Body of pancreas (tissue), 4 donors: ENCODE measurements around the gene SSX2IP. TPM values are rescaled to one million over a fixed set of nuclear protein-coding genes. Genes with fewer than 3 reads are reported as not detected.

Experiments
- ATAC-seq: fragments of 150-250 bp; one replicate; pipeline ENCODE4 v1.9.1; 2016
- DNase-seq, 4 donors: peaks; one replicate each; pipeline ENCODE4 v3.0.0-alpha.2; 2019
- H3K27ac ChIP-seq, 4 donors: fragments of 200-600 bp; sonication (generic); 1 replicate in 3 of 4; 2 replicates in 1 of 4; pipeline versions ENCODE4 v1.5.1 to v1.6.1; 2016 to 2019; ENCODE audit warnings: mild to moderate bottlenecking in 1 of 4, mixed read lengths in 1 of 4, moderate library complexity in 1 of 4
- H3K27me3 ChIP-seq, 2 donors: fragments of 200-600 bp; sonication (generic); one replicate each; pipeline ENCODE4 v1.6.0; 2016; ENCODE audit warnings: mild to moderate bottlenecking in 1 of 2
- H3K36me3 ChIP-seq, 2 donors: fragments of 200-600 bp; sonication (generic); replicated peaks in 1 of 2; 2 replicates each; pipeline ENCODE4 v1.5.1; 2016; ENCODE audit warnings: low read depth in 2 of 2; ENCODE audit not compliant: insufficient read depth in 1 of 2
- H3K4me1 ChIP-seq: fragments of 200-600 bp; sonication (generic); one replicate; pipeline ENCODE4 v1.6.0; 2016
- H3K4me3 ChIP-seq, 2 donors: fragments of 200-600 bp; sonication (generic); 1 replicate in 1 of 2; 2 replicates in 1 of 2; pipeline ENCODE4 v1.5.1; 2016 to 2019
- H3K9me3 ChIP-seq, 3 donors: fragments of 200-600 bp; sonication (generic); 1 replicate in 2 of 3; 2 replicates in 1 of 3; pipeline ENCODE4 v1.5.1; 2016
- CTCF ChIP-seq, 7 experiments: fragments of 450-650 bp in 4 of 7; fragments of 200-600 bp in 3 of 7; sonication (generic) in 3 of 7; IDR thresholded peaks; one replicate each; pipeline ENCODE4 v1.5.1; 2016 to 2019; ENCODE audit warnings: antibody characterized with exemption in 7 of 7
- POLR2A ChIP-seq, 3 donors: fragments of 450-650 bp; IDR thresholded peaks; one replicate each; pipeline ENCODE4 v1.6.1; 2016; ENCODE audit warnings: antibody characterized with exemption in 3 of 3, mild to moderate bottlenecking in 2 of 3
- WGBS, 2 donors: methylation state at CpG; one replicate each; pipeline ENCODE4 v1.1.5; 2017; 5-methylcytosine and 5-hydroxymethylcytosine counted together
- intact Hi-C: fragments of 100-400 bp; cut with DNase I; formaldehyde crosslinking; loops from one replicate; pipeline ENCODE4 v1.15.1; 2023
- total RNA-seq, 2 donors: library from RNA; depleted of rRNA; stranded (reverse); fragments of >200 nt; gene quantifications; one replicate each; pipeline ENCODE4 v1.1.0, GENCODE V29; 2016

SSX2IP gene
- total RNA-seq, 2 donors from 2014 or later = 4.6 to 6.0 TPM

GRCh38 chr1:84674021-84674420, 16.2 kb downstream of the SSX2IP start:
- TF ChIP-seq CTCF (IDR thresholded peaks at IDR 0.05) (no peak), POLR2A (IDR thresholded peaks at IDR 0.05) (no peak)
- no peak for DNase-seq
- intact Hi-C loops = no loop called here

GRCh38 chr1:84672080-84672854, 18.0 kb downstream of the SSX2IP start:
- ATAC-seq = no peak
- Histone ChIP-seq H3K9me3 (no peaks in the 10 kb centered on the region), H3K36me3 (no peaks in the 10 kb centered on the region), H3K4me3 (no peak overlapping the region), H3K27ac (no peak overlapping the region), H3K27me3 (no peaks in the 10 kb centered on the region), H3K4me1 (peaks cover 6% of the 10 kb centered on the region)
- TF ChIP-seq POLR2A (IDR thresholded peaks at IDR 0.05) (no peak), CTCF (IDR thresholded peaks at IDR 0.05) (no peak)
- WGBS, 2 donors = 67 to 77% methylated on average over 3 of the region's 3 CpGs
- intact Hi-C loops = no loop called here
- no peak for DNase-seq

More at GRCh38 chr1:84674021-84674420, 16.2 kb downstream of the SSX2IP start:
- H3K9me3 ChIP-seq = no peaks in the 10 kb centered on the region
- H3K27ac ChIP-seq = no peak overlapping the region
- H3K36me3 ChIP-seq = no peaks in the 10 kb centered on the region
- no peak overlapping the region for H3K4me3 ChIP-seq
- WGBS, 2 donors = 46 to 59% methylated on average over 2 of the region's 2 CpGs
- ATAC-seq = no peak
- H3K4me1 ChIP-seq = peaks cover 6% of the 10 kb centered on the region
- no peaks in the 10 kb centered on the region for H3K27me3 ChIP-seq

GRCh38 chr1:84669831-84670230, 20.4 kb downstream of the SSX2IP start:
- TF ChIP-seq CTCF (IDR thresholded peaks at IDR 0.05) = no peak
- TF ChIP-seq POLR2A (IDR thresholded peaks at IDR 0.05) = no peak
- Histone ChIP-seq H3K36me3 (no peaks in the 10 kb centered on the region), H3K4me3 (no peak overlapping the region), H3K27ac (no peak overlapping the region), H3K9me3 (no peaks in the 10 kb centered on the region), H3K4me1 (peaks cover 4% of the 10 kb centered on the region), H3K27me3 (no peaks in the 10 kb centered on the region)
- intact Hi-C loops = no loop called here
- no peak for ATAC-seq
- DNase-seq = no peak
- 87 to 95% methylated on average over 2 of the region's 2 CpGs for WGBS, 2 donors

GRCh38 chr1:84668185-84668584, 22.1 kb downstream of the SSX2IP start:
- Histone ChIP-seq H3K36me3 (no peaks in the 10 kb centered on the region), H3K27me3 (no peaks in the 10 kb centered on the region), H3K4me3 (no peak overlapping the region), H3K27ac (no peak overlapping the region), H3K4me1 (no peaks in the 10 kb centered on the region), H3K9me3 (no peaks in the 10 kb centered on the region)
- no peak for DNase-seq
- WGBS, 2 donors = 90% methylated on average over 1 of the region's 1 CpG
- no peak for TF ChIP-seq POLR2A (IDR thresholded peaks at IDR 0.05)
- peak in 2 of 7 experiments; percentile 25 to 32 for TF ChIP-seq CTCF (IDR thresholded peaks at IDR 0.05)
- no peak for ATAC-seq
- intact Hi-C loops = no loop called here
